HCT116 (cell line): ENCODE measurements around the gene AMN. TPM values are rescaled to one million over a fixed set of nuclear protein-coding genes. Genes with fewer than 3 reads are reported as not detected.

Source experiments
- ATAC-seq: fragments of 200-7000 bp; cut with Tn5 transposase; 2 replicates; pipeline ENCODE4 v1.9.1; 2020; ENCODE audit warnings: mild to moderate bottlenecking, moderate library complexity
- BruUV-seq: library from RNA; stranded (reverse); fragments of 400-500 nt; replicated peaks from 2 replicates; lab custom pipeline; 2021; lab: Mats Ljungman, UMichigan
- CTCF ChIA-PET: fragments of 300-600 bp; sonication (Branson Sonifier 250); formaldehyde crosslinking; loops from one replicate; lab custom pipeline; 2021; ENCODE audit warnings: antibody characterized with exemption; lab: Charles Lee
- POLR2A ChIA-PET: fragments of 300-600, 350-600 bp; sonication (Branson Sonifier 250); formaldehyde crosslinking; loops from one replicate; lab custom pipeline; 2021; ENCODE audit warnings: antibody characterized with exemption; lab: Charles Lee
- RAD21 ChIA-PET, 2 experiments: fragments of 300-600 bp; sonication (Branson Sonifier 250); formaldehyde crosslinking; loops; one replicate each; lab custom pipeline; 2023; ENCODE audit warnings: low total read pairs in 2 of 2; ENCODE audit not compliant: uncharacterized antibody in 2 of 2, unreplicated experiment in 2 of 2, low non-redundant PET in 1 of 2; lab: Charles Lee
- DNase-seq: peaks from one replicate; pipeline ENCODE4 v3.0.0-alpha.2; 2010; ENCODE audit warnings: low read depth, low spot score
- H2AFZ ChIP-seq: fragments of 200-600 bp; shearing (Covaris generic), sonication (generic); 2 replicates; pipeline ENCODE4 v1.6.1; 2017; ENCODE audit warnings: low read depth, mixed run types, mixed read lengths, antibody characterized with exemption, low read length; ENCODE audit not compliant: poor library complexity, severe bottlenecking
- H3K27ac ChIP-seq: 2 replicates; pipeline ENCODE4 v1.5.1; 2012; ENCODE audit warnings: low read depth, low read length
- H3K27me3 ChIP-seq: fragments of 200-600 bp; sonication (generic); 2 replicates; pipeline ENCODE4 v1.6.1; 2016; ENCODE audit warnings: mixed run types, low read length, mixed read lengths; ENCODE audit not compliant: insufficient read depth
- H3K36me3 ChIP-seq, 2 experiments: fragments of 200-500 bp in 1 of 2; fragments of 200-600 bp in 1 of 2; sonication (Bioruptor generic) in 1 of 2; sonication (generic) in 1 of 2; 2 replicates each; pipeline versions ENCODE4 v1.5.1 to v1.6.1; 2014 to 2016; ENCODE audit warnings: low read length in 2 of 2, inconsistent platforms in 1 of 2, mixed read lengths in 1 of 2, mixed run types in 1 of 2; ENCODE audit not compliant: insufficient read depth in 2 of 2, control insufficient read depth in 1 of 2
- H3K4me1 ChIP-seq, 2 experiments: fragments of 200-600 bp in 1 of 2; sonication (generic) in 1 of 2; 2 replicates each; pipeline versions ENCODE4 v1.5.1 to v1.6.1; 2012 to 2017; ENCODE audit warnings: low read length in 2 of 2, inconsistent platforms in 1 of 2, mild to moderate bottlenecking in 1 of 2, mixed read lengths in 1 of 2, mixed run types in 1 of 2, moderate library complexity in 1 of 2; ENCODE audit not compliant: insufficient read depth in 2 of 2, control insufficient read depth in 1 of 2
- H3K4me2 ChIP-seq: fragments of 200-600 bp; sonication (generic); 2 replicates; pipeline ENCODE4 v1.6.1; 2017; ENCODE audit warnings: mixed run types, low read length, mixed read lengths
- H3K4me3 ChIP-seq, 2 experiments: fragments of 200-600 bp in 1 of 2; sonication (generic) in 1 of 2; replicated peaks in 1 of 2; 2 replicates each; pipeline ENCODE4 v1.5.1; 2011 to 2016; ENCODE audit warnings: low read length in 2 of 2, control low read depth in 1 of 2, low read depth in 1 of 2, mild to moderate bottlenecking in 1 of 2, mixed read lengths in 1 of 2, mixed run types in 1 of 2
- H3K79me2 ChIP-seq: fragments of 200-600 bp; sonication (generic); 2 replicates; pipeline ENCODE4 v1.6.1; 2017; ENCODE audit warnings: mild to moderate bottlenecking, mixed run types, low read length, moderate library complexity, mixed read lengths; ENCODE audit not compliant: insufficient read depth
- H3K9ac ChIP-seq: fragments of 200-600 bp; sonication (generic); 2 replicates; pipeline ENCODE4 v1.6.1; 2016; ENCODE audit warnings: low read length, mixed read lengths
- H3K9me2 ChIP-seq: fragments of 200-600 bp; sonication (generic), shearing (Covaris generic); 2 replicates; pipeline ENCODE4 v1.6.1; 2017; ENCODE audit warnings: mixed run types, mild to moderate bottlenecking, moderate library complexity; ENCODE audit not compliant: insufficient read depth
- H3K9me3 ChIP-seq, 2 experiments: fragments of 200-500 bp in 1 of 2; fragments of 200-600 bp in 1 of 2; sonication (Bioruptor generic) in 1 of 2; sonication (generic) in 1 of 2; 2 replicates each; pipeline ENCODE4 v1.6.1; 2014 to 2017; ENCODE audit warnings: low read length in 2 of 2, mixed read lengths in 2 of 2, inconsistent platforms in 1 of 2, low read depth in 1 of 2, mild to moderate bottlenecking in 1 of 2, mixed run types in 1 of 2, moderate library complexity in 1 of 2; ENCODE audit not compliant: control insufficient read depth in 1 of 2, insufficient read depth in 1 of 2
- H4K20me1 ChIP-seq: fragments of 200-600 bp; sonication (generic), shearing (Covaris generic); 2 replicates; pipeline ENCODE4 v1.6.1; 2017; ENCODE audit warnings: mixed run types, mild to moderate bottlenecking, moderate library complexity; ENCODE audit not compliant: insufficient read depth
- CBX3 ChIP-seq: IDR thresholded peaks from 2 replicates; pipeline ENCODE4 v1.6.1; 2012; ENCODE audit warnings: low read depth
- CEBPB ChIP-seq: IDR thresholded peaks from 2 replicates; pipeline ENCODE4 v1.6.1; 2012; ENCODE audit warnings: low read depth
- ELF1 ChIP-seq: IDR thresholded peaks from 2 replicates; pipeline ENCODE4 v1.6.1; 2012; ENCODE audit warnings: low read depth, borderline replicate concordance
- EZH2 ChIP-seq: fragments of 200-600 bp; sonication (generic); IDR thresholded peaks from 2 replicates; pipeline ENCODE4 v1.6.1; 2017; ENCODE audit warnings: antibody characterized with exemption, mixed run types
- EZH2phosphoT487 ChIP-seq: fragments of 200-600 bp; IDR thresholded peaks from 2 replicates; pipeline ENCODE4 v1.6.1; 2018; ENCODE audit warnings: antibody characterized with exemption, borderline replicate concordance
- FOSL1 ChIP-seq: IDR thresholded peaks from 2 replicates; pipeline ENCODE4 v1.6.1; 2012; ENCODE audit warnings: low read depth
- JUND ChIP-seq: IDR thresholded peaks from 2 replicates; pipeline ENCODE4 v1.6.1; 2012
- POLR2A ChIP-seq: IDR thresholded peaks from 2 replicates; pipeline ENCODE4 v1.7.0; 2011; ENCODE audit warnings: borderline replicate concordance; ENCODE audit not compliant: insufficient read depth, insufficient read length; ENCODE audit errors: extremely low read depth
- RAD21 ChIP-seq: IDR thresholded peaks from 2 replicates; pipeline ENCODE4 v1.6.1; 2012; ENCODE audit warnings: low read depth, mild to moderate bottlenecking
- SIN3A ChIP-seq: IDR thresholded peaks from 2 replicates; pipeline ENCODE4 v1.6.1; 2012; ENCODE audit warnings: low read depth
- SP1 ChIP-seq: IDR thresholded peaks from 2 replicates; pipeline ENCODE4 v1.6.1; 2012; ENCODE audit warnings: low read depth
- SRF ChIP-seq: IDR thresholded peaks from 2 replicates; pipeline ENCODE4 v1.6.1; 2012; ENCODE audit warnings: low read depth
- TCF7L2 ChIP-seq: IDR thresholded peaks from 2 replicates; pipeline ENCODE4 v1.7.0; 2011; ENCODE audit warnings: borderline replicate concordance, inconsistent platforms; ENCODE audit not compliant: insufficient read depth, insufficient read length; ENCODE audit errors: extremely low read depth
- YY1 ChIP-seq: IDR thresholded peaks from 2 replicates; pipeline ENCODE4 v1.6.1; 2011; ENCODE audit warnings: low read length, low read depth, moderate library complexity, mild to moderate bottlenecking; ENCODE audit not compliant: insufficient replicate concordance; ENCODE audit errors: extremely low read depth
- ZFX ChIP-seq: fragments of 450-650 bp; IDR thresholded peaks from 2 replicates; pipeline ENCODE4 v1.6.1; 2017
- ZNF274 ChIP-seq: fragments of 200-500 bp; sonication (Bioruptor generic); IDR thresholded peaks from 2 replicates; pipeline ENCODE4 v1.6.1; 2014; ENCODE audit warnings: mild to moderate bottlenecking, low read depth, low read length, inconsistent platforms
- intact Hi-C: fragments of 100-400 bp; cut with micrococcal nuclease; formaldehyde crosslinking; loops from 2 replicates; pipeline ENCODE4 v1.10.0; 2022
- total RNA-seq: library from RNA; stranded (reverse); gene quantifications from one replicate; pipeline ENCODE4 v1.2.1, GENCODE V29; 2021; ENCODE audit not compliant: unreplicated experiment
- TF ChIP-seq, protein P1 (sequence below): IDR thresholded peaks from 2 replicates; pipeline ENCODE4 v1.6.1; 2011; ENCODE audit warnings: mild to moderate bottlenecking, low read length, moderate library complexity; ENCODE audit not compliant: insufficient replicate concordance; ENCODE audit errors: extremely low read depth
- TF ChIP-seq, protein P2 (sequence below): IDR thresholded peaks from 2 replicates; pipeline ENCODE4 v1.6.1; 2012
- TF ChIP-seq, protein P3 (sequence below): IDR thresholded peaks from 2 replicates; pipeline ENCODE4 v1.6.1; 2012

The AMN gene
- total RNA-seq, 1 experiment from 2014 or later = 5.7 TPM

DNA sequence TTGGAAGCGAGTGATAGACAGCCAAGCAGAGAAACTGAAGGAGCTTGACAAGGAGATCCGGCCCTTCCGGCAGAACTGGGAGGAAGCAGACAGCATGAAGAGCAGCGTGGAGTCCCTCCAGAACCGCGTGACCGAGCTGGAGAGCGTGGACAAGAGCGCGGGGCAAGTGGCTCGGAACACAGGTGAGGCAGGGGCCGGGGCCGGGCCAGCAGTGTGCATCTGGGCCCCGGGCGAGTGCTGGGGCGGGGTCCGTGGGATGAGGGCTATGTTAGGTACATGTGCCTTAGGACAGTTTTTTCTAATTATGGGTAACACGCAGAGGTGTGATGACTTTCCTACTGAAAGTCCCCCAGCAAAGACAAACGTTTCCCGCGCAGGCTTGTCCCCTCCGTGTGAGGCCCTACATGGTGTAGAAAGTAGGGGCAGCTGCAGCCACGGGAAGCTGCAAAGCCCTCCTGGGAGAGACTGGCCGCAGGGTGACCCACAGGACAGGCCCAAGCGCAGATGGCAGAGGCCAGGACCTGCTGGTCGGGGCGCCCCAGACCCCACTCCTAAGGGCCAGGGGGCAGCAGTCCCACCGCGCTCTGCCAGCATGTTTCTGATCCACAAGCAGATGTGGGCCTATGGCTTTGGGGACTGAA is 19.1 kb upstream of the AMN start (continued):
- TF ChIP-seq, protein P1, sequence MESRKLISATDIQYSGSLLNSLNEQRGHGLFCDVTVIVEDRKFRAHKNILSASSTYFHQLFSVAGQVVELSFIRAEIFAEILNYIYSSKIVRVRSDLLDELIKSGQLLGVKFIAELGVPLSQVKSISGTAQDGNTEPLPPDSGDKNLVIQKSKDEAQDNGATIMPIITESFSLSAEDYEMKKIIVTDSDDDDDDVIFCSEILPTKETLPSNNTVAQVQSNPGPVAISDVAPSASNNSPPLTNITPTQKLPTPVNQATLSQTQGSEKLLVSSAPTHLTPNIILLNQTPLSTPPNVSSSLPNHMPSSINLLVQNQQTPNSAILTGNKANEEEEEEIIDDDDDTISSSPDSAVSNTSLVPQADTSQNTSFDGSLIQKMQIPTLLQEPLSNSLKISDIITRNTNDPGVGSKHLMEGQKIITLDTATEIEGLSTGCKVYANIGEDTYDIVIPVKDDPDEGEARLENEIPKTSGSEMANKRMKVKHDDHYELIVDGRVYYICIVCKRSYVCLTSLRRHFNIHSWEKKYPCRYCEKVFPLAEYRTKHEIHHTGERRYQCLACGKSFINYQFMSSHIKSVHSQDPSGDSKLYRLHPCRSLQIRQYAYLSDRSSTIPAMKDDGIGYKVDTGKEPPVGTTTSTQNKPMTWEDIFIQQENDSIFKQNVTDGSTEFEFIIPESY = no peak
- TF ChIP-seq ZNF274 (no peak), JUND (no peak), ELF1 (no peak), EZH2phosphoT487 (no peak)

DNA sequence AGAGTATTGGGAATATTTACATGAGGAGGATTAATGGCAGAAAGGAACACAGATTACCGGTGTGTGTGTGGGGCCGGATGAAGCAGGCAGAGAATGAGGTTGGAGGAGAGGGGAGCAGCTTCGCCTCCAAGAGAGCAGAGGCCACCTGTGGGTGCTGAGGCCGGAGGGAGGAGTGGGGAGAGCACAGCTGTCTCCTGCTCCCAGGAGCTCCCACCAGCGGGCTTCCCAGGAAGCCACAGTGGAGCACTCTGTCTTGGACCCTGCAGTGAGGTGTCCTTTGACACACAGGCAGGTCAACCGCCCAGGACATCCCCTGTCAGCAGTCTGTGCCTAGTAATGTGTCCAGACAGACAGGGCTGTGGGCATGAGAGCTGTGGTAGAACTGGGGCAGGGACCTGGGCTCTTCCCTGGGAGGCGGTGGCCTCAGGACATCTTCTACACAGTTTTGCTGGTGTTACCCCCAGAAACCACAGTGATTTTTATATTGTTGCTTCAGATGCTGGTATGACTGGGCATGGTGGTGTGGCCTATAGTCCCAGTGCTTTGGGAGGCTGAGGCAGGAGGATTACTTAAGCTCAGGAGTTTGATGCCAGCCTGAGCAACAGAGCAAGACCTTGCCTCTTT is 18.5 kb upstream of the AMN start:
- DNase-seq = no peak
- Histone ChIP-seq H4K20me1 (no peaks in the 10 kb centered on the region), H3K4me1 (no peaks in the 10 kb centered on the region), H3K4me2 (no peak overlapping the region), H3K9me2 (no peaks in the 10 kb centered on the region), H3K36me3 (peaks cover 0 to 15% of the 10 kb centered on the region in 2 experiments; a peak in 2 of 4 replicates), H3K27ac (no peak overlapping the region), H2AFZ (no peak overlapping the region), H3K27me3 (no peaks in the 10 kb centered on the region), H3K79me2 (no peaks in the 10 kb centered on the region), H3K9me3 (no peaks in the 10 kb centered on the region), H3K4me3 (no peak overlapping the region), H3K9ac (no peak overlapping the region)
- intact Hi-C loops = no loop called here
- ChIA-PET POLR2A (no interaction called here), CTCF (no interaction called here), RAD21 (no interaction called here)
- ATAC-seq = no peak
- BruUV-seq = no TSS peak
- TF ChIP-seq TCF7L2 (no peak), EZH2phosphoT487 (no peak), ZFX (no peak), SRF (no peak), FOSL1 (no peak), ZNF274 (no peak), EZH2 (no peak), YY1 (no peak), ELF1 (no peak), SIN3A (no peak), CBX3 (no peak), POLR2A (no peak), SP1 (no peak), RAD21 (no peak), CEBPB (no peak)
- TF ChIP-seq, protein P2, sequence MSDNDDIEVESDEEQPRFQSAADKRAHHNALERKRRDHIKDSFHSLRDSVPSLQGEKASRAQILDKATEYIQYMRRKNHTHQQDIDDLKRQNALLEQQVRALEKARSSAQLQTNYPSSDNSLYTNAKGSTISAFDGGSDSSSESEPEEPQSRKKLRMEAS = no peak
- TF ChIP-seq, protein P3, sequence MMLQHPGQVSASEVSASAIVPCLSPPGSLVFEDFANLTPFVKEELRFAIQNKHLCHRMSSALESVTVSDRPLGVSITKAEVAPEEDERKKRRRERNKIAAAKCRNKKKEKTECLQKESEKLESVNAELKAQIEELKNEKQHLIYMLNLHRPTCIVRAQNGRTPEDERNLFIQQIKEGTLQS = no peak
- TF ChIP-seq, protein P1 = no peak
